ENCODE measurements around the gene C5AR2. TPM values are rescaled to one million over a fixed set of nuclear protein-coding genes. Genes with fewer than 3 reads are reported as not detected.
A peak's percentile ranks its signal among the peaks of the same experiment; 100 is the strongest.

The C5AR2 gene
- total and polyA plus RNA-seq, 2 donors (not counting 1 experiment from before 2014, with no cell fraction given), result 0.25 to 1.2 TPM

DNA sequence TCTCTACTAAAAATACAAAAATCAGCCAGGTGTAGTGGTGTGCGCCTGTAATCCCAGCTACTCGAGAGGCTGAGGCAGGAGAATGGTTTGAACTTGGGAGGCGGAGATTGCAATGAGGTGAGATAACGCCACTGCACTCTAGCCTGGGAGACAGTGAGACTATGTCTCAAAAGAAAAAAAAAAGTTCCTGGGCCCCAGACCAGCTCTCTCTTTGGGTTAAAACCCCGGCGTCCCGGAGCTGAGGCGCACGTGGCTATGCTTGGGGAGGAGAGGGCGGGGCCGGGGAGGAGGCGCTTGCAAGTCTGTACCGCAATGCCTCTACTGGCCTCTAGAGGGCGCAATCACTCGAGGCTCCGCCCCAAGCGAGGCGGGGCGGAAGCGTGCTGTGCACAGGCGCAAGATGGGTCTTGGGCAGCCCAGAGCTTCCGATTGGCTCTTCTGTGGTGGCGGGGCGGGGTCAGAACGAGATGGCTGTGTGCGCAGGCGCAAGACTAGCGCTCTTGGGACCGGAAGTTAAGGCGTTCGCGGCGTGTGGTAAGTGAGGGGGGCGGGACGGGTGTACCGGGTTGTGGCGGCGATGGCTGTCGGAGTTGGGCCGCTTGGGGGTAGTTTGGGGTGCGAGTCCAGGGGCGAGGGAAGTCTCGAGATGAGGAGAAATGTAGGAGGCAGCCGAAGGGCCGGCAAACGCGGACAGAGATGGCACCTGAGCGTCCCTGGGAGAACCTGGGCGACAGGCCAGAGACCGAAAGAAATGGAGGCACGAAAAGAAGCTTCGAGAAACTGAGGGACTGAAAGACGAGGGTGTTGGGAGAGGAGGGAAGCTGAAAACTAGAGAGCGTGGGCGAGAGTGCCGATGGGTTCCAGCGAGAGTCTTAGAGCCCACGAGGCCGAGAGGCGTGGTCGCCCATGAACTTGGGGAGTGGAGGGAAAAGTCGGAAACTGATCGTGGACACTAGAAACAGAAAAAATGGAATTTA is 17.1 kb downstream of the C5AR2 start, which contains the start of gene DHX34:
DHX34 (plus strand) TSS at position 497 of the 977 bp plus-strand sequence. CDS start 3,716 bp downstream, outside the sequence.
- no peaks in the 10 kb centered on the region for H3K27me3 ChIP-seq (replicated peaks in 1 of 4; ENCODE audit: control extremely low read depth in 1 of 4, control insufficient read depth in 3 of 4, insufficient read depth in 4 of 4, low read length in 3 of 4)
- peaks cover 10 to 16% of the 10 kb centered on the region in 2 donors for H3K4me1 ChIP-seq (ENCODE audit: control insufficient read depth in 2 of 2, insufficient read depth in 2 of 2, low read length in 2 of 2)
- H2AFZ ChIP-seq (ENCODE audit: insufficient read depth, low read depth, low read length, poor library complexity, severe bottlenecking), result peak within 1 kb of the TSS; percentile 99
- H3K4me2 ChIP-seq (replicated peaks; ENCODE audit: low read depth, low read length, poor library complexity, severe bottlenecking), result peak within 1 kb of the TSS; percentile 80
- intact Hi-C loops (cut with micrococcal nuclease), result loop anchor here (1.0 to 5.0 kb wide), 4 partner anchors 42 to 166 kb away; partner anchors contain the start of genes C5AR1, CCDC9, INAFM1 and NAPA
- 3% methylated on average over 62 of the region's 63 CpGs for WGBS (ENCODE audit: insufficient coverage)
- H3K27ac Mint-ChIP-seq, result peak within 1 kb of the TSS; percentile 92
- ChIA-PET CTCF (interaction anchor here (0.6 to 2.7 kb wide), 24 partner anchors 8 to 1896 kb away, joined by 3 to 17 read pairs (median 3); partner anchors contain the start of genes CALM3, CCDC9, INAFM1 and KPTN), POLR2A (interaction anchor here (0.5 to 1.3 kb wide), 6 partner anchors 17 to 480 kb away, joined by 3 to 11 read pairs (median 4); partner anchors contain the start of gene CCDC9)
- H3K36me3 ChIP-seq (replicated peaks in 1 of 2; ENCODE audit: control extremely low read depth in 1 of 2, control insufficient read depth in 1 of 2, extremely low read depth in 1 of 2, insufficient read depth in 2 of 2, low read length in 1 of 2), result peaks cover 0 to 14% of the 10 kb centered on the region in 2 experiments
- peak within 1 kb of the TSS; percentile 85 for H3K9ac ChIP-seq (ENCODE audit: low read length)
- H3K9me3 ChIP-seq (ENCODE audit: control extremely low read depth in 1 of 3, control insufficient read depth in 2 of 3, insufficient read depth in 1 of 3, low read length in 2 of 3), result peaks cover 0 to 4% (median 0%) of the 10 kb centered on the region in 3 donors
- ATAC-seq (ENCODE audit: low read depth), result peak; percentile 98
- peaks cover 37% of the 10 kb centered on the region for H3K4me1 Mint-ChIP-seq
- H3K4me3 ChIP-seq (ENCODE audit: control extremely low read depth in 1 of 5, extremely low read depth in 1 of 5, insufficient read depth in 1 of 5, low read depth in 2 of 5, low read length in 4 of 5), result peak within 1 kb of the TSS; percentile 83 to 98 (median 91)
- TF ChIP-seq, protein P1, sequence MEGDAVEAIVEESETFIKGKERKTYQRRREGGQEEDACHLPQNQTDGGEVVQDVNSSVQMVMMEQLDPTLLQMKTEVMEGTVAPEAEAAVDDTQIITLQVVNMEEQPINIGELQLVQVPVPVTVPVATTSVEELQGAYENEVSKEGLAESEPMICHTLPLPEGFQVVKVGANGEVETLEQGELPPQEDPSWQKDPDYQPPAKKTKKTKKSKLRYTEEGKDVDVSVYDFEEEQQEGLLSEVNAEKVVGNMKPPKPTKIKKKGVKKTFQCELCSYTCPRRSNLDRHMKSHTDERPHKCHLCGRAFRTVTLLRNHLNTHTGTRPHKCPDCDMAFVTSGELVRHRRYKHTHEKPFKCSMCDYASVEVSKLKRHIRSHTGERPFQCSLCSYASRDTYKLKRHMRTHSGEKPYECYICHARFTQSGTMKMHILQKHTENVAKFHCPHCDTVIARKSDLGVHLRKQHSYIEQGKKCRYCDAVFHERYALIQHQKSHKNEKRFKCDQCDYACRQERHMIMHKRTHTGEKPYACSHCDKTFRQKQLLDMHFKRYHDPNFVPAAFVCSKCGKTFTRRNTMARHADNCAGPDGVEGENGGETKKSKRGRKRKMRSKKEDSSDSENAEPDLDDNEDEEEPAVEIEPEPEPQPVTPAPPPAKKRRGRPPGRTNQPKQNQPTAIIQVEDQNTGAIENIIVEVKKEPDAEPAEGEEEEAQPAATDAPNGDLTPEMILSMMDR (IDR thresholded peaks at IDR 0.05), result peak; percentile 88
- no peak for TF ChIP-seq EZH2 (IDR thresholded peaks at IDR 0.05; ENCODE audit: borderline replicate concordance, insufficient read depth, low read depth, low read length, poor library complexity, severe bottlenecking)
- peaks cover 10% of the 10 kb centered on the region for H4K20me1 ChIP-seq (ENCODE audit: control insufficient read depth, insufficient read depth, low read length, poor library complexity, severe bottlenecking)
- peak within 1 kb of the TSS; percentile 99 for H3K4me3 Mint-ChIP-seq
- H3K9me3 Mint-ChIP-seq (ENCODE audit: insufficient read depth), result no peaks in the 10 kb centered on the region
- H3K27ac ChIP-seq (ENCODE audit: low read length in 2 of 2), result peak within 1 kb of the TSS; percentile 52 to 86
- DNase-seq, result peak; percentile 100
- peaks cover 24% of the 10 kb centered on the region for H3K79me2 ChIP-seq (ENCODE audit: control insufficient read depth, insufficient read depth, low read length)
- no peaks in the 10 kb centered on the region for H3K27me3 Mint-ChIP-seq
